ENCODE data around the gene CTNNA3.

The CTNNA3 gene

DNA sequence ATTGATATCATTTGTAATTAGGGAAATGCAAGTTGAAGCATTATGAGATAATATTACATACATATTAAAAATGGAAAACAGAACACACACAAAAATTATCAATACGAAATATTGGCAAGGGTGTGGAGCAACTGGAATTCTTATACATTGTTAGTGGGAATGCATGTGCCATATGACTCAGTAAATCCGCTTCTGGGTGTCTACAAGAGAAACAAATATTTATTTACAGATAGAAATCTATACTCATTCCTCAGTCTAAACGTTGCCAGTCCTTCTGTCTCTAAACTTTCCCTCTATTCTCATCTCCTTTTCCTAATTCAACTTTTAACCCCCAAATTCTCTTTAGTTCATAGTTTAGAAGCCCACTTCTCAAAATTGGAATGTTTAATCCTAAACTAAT, 940.5 kb downstream of the CTNNA3 start:
- no peak for DNase-seq (ENCODE audit: low read depth in 2 of 2)

DNA sequence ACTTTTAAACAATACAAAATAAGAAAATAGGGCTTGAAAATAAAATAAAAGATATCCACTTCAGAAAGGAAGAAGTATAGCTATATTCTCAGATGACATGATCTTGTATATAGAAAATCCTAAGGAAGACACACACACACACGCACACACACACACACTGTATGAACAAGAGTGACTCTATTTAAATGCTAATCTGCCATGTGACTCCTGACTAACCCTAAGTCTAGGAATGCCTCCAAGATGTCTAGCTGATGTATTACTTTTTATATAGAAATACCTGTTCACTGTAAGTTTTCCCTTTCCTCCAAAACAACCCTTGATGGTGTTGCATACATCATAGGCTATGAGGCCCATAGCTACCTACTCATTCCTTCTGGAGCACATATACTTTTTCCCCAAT, 943.3 kb downstream of the CTNNA3 start:
- no peak for DNase-seq (ENCODE audit: low read depth in 2 of 2)

DNA sequence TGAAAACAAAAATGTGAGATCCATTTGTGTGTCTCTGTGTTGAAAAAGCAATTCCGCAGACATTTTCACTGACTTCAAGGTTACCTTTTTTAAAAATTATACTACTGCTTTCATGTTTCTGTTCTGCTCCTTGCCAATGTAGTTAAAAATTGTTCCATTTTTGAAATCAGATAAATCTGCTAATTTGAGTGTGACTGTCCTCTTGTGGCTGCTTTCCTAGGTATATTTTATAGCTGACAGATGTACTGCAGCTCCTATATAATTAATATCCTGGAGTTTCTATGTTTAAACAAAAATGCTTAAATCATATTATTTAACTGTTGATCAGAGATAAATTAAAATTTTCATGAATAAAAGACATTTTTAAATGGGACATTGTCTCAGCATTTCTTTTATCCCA, 947.8 kb downstream of the CTNNA3 start:
- no peak for DNase-seq (ENCODE audit: low read depth in 2 of 2)

DNA sequence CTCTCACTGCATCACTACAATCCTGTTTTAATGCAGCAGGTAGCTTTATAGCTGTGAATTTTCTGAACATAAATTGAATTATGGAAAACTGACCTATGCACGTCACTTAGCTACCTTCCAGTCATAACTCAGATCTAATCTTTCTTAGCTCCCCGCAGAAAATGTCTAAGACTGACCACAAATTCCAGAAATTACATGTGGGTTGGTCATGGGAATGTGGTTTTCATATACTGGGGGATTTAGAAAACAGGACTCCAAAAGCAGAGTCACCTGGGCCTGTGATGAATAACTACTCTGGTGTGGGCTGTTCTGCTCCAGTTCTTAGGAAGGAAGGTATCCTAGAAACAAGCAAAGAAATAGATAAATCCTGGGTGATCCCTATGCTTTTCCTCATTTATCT, 948.5 kb downstream of the CTNNA3 start:
- DNase-seq (ENCODE audit: low read depth in 2 of 2): no peak

DNA sequence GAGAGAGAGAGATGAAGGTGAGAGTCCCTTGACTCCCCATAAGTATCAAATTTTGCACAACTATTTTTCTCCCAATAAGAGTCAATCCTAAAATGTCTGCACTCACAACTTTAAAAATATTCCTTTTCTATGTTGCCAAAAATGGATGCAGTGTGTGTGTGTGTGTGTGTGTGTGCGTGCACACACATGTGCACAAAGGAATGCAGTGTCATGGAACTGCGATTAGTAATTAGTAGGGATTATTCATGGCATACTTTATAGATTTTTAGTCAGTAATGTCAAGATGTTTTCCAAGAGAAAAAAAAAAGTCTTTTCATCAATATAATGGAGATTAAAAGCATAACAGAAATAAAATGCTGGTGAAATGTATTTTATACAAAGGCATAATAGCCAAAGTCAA, 949.3 kb downstream of the CTNNA3 start:
- DNase-seq (ENCODE audit: low read depth in 2 of 2): no peak

DNA sequence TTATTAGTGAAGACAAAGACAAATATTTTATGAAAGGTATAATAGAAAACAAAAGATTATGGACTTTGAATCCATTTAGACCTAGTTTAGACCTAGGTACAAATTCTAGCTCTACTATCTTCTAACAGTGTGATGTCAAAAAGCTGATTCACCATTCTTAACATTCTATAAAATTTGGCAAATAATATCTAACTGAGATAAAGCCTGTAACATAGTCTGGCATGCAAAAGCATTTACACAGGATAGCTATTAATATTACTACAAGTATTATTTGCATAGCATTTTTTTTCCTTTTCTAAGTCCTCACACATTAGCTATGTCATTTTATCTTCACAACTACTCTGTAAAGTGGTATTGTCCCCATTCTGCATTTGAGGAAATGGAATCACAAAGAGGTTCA, 949.7 kb downstream of the CTNNA3 start:
- no peak for DNase-seq (ENCODE audit: low read depth in 2 of 2)

DNA sequence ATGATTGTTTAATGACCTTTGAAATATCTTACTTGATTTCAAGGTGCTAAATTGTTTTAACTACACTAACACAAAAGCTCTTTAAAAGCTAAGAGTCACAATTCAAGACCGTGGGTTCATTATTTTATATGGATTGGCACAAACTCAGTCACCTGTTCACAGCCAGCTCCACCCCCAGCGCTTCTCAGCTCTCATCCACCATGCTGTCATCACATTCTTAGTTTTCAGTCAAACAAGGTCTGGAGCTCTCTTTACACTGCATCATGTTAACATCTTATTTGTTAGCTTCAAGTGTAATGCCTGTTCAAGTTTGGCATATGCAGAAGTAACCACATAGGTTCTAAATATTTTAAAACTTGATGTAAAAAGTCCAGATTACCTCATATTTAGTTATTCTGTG, 951.1 kb downstream of the CTNNA3 start:
- DNase-seq (ENCODE audit: low read depth in 2 of 2): no peak

DNA sequence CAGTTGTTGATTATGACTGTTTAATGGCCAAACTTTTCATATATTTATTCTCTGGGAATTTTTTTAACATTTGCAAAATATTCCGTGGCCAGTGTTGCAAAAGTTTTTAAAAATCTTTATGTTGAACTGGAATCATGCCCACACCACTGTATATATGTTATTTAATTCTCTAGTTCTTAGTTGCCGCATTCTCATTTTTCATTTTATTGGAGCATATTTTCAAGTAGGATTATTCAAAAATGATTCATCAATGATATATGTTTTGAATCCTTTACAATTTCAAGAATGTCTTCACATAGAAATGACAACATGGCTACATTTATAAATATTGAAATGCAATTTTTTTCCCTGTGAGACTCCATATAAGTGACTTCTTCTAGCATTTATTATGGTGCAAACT, 958.8 kb downstream of the CTNNA3 start:
- no peak for DNase-seq (ENCODE audit: low read depth in 2 of 2)

DNA sequence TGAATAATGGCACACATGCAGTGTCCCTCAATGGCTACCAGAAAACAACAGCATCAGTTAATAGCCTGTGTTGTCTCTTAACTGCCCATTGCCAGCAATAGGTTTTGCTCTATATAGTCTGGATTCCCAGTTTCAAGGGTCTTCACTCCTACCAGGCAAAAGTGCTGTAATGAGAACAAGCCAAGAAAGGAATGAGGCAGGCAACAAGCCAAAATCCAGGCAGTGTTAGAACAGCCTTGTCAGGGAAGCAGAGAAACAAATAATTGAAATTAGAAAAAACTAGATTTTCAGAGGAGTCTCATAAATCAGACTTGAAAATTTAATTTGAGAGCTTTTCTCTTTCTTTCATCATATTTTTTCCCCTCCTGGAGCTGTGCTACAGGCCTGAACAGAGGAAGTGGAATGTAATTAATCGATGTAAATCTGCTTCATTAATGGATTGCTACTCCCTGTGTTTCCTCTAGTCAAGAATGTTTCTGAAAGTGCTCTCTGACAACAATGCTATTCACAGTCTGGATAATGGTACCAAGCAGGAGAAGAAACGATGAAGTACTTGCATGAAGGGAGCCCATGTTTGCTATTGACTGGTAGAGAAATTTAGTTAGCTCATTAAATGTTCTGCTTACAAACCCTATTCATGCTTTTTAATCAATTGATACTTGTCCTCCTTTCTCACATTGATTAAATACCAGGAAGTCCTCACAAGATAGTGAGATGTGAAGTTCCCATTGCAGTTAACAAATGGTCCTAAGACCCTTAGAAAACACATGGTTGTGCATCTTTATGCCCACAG, 972.2 kb downstream of the CTNNA3 start:
- no peak for DNase-seq (ENCODE audit: low read depth in 2 of 2)

DNA sequence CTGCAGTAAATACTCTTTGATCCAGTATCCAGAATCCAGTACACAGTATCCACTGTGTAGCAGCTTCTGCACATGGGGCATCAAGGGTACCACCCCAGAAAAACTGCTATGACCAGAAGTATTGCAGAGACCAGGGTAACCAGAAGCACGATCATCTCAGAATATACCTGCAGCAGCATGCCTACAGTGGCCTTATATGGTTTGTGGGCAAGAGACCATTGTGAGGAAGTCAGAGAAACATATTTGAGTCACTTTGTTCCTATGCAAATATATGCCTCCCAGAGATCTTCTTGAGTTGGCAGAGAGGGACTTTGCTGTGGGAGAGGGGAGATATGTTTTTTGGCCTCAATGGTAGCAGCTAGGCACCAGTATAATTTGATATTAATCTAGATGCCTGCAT, 976.5 kb downstream of the CTNNA3 start:
- no peak for DNase-seq (ENCODE audit: low read depth in 2 of 2)

DNA sequence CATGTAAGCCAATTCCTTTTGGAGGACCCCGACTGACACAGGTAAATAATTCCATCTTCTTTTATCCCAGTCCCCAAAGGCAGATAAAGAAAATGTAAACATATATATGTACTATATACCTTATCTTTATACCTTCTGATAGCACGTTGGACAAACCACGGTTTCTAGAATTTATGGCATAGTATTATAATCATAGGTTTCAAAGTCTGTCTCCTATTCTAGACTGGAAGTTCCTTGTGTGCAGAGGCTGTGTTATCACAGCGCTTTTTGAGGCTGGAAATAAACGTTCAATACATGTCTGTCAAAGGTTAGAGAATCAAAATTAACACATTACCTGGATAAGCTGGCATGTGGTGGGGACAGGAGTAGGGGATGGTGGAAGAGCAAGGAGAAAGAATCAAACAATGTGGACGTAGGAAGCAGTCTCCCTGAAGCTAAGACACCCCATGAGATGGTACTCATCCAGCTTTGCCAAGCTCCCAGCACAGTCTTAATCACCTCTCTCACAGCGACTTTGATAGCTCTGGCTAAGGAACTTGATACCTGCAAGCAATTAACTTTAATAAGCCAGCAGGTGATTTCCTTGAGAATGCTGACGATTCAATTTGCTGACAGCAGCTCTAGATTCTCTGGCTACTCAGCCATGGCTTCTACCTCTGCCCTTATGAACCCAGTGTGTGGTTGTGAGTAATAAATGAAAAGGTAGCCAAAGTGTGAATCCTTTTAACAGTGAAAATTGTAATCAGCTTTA, 978.6 kb downstream of the CTNNA3 start:
- DNase-seq (ENCODE audit: low read depth in 2 of 2): no peak

DNA sequence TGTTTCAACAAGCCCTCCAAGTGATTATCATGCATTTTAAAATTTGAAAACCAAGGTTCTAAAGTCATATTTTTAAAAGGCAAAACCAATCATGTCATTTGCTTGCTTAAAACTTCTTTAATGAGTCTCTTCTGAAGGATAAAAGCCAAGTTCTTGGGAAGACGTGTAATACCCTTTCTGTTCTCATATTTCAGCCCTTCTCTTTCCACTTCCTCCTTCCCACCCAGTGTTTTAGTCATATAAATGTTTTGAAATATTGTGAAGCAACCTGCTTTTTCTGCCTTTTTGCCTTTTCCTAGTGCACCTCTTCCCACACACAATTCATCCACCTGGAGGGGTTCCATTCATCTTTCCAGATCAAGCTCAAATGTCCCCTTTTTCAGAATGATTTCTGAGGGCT, 981.3 kb downstream of the CTNNA3 start:
- DNase-seq (ENCODE audit: low read depth in 2 of 2): no peak

DNA sequence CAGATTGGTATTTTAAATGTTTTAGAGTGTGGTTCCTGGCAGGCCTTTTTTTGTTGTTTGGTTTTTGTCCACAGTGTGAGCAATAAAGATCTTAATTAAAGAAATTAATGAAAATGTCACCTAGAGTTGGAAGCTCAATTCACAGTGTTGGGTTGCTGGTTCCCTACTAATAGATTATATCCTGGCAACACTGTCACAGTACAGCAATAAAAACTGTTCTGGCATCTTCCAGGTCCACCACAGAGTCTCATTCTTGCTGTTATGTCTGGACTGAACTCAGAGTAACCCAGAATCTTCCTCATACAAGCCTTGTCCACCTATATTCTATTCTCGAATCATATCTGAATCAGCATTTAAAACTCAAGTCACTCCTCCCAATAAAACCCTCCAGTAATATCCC, 982.6 kb downstream of the CTNNA3 start:
- DNase-seq (ENCODE audit: low read depth in 2 of 2): no peak

DNA sequence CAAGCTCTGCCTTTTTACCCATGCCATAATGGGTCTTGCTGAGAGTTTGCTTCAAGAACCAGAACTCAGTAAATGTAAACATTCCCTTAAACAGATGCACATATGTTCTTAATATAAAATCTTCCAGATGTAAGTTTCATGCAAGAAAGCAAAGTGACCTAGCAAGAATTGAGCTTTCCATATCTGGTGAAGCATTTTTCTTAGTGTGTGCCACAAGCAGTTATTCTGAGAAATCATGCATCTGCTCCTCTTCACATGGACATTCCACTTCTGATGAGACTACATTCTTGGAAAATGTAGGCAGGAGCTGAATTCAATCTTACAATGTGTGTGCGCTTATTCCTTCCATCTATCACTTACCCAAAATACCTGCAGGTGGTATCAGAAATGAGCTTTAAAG, 997.9 kb downstream of the CTNNA3 start:
- DNase-seq (ENCODE audit: low read depth in 2 of 2): no peak

DNA sequence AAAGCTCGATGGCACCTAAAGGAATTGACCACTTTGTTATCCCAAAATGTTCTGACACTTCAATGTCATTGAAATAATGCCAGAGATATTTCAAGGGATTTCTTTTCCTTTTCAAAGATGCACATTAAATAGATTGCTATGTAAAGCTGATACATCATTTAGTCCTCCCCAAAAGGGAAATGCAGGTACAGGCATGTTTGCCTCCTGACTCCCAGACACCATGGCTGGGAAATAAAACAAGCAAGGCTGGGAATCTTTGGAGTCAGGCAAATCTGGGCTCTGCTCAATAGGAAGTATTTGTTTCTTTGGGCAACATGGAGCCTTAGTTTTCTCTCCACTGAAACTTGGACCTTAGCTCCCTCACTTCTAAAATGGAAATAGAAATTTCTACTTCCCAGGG, 1000.9 kb downstream of the CTNNA3 start:
- no peak for DNase-seq (ENCODE audit: low read depth in 2 of 2)

DNA sequence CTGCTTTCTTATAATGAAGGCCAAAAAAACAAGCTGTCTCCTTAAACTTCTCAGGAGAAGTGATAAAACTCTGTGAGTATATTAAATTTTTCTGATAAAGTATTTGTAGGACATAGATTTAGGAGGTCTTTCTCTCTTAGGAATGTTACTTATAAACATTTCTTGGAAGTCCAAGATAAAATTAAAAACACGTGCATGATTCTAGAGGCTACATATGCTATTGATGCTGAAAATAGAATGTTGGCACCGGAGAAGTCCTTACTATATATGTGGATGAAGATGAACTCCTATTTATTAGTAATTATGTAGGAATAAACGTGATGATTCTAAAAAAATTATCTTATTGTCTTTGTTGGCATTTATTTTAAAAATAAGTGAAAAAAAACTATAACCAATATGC, 1011.4 kb downstream of the CTNNA3 start:
- no peak for DNase-seq (ENCODE audit: low read depth in 2 of 2)

DNA sequence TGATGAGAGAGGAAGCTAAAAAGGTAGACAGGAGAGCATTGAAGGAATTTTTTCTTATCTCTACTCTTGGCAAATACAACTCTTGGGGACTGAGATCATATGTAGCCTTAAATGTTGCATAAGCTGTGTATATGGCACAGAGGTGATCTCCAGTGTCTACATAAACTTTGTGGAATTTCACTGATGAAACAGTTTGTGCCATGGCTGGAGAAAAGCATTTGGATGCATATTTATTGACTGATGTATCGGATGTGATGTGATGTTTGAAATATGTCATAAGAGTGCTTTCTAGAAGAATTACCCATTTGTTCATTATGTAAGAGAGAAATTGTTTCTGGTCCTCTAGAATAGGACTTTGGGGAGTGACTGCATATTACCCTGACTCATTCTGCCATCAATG, 1015.1 kb downstream of the CTNNA3 start:
- no peak for DNase-seq (ENCODE audit: low read depth in 2 of 2)

DNA sequence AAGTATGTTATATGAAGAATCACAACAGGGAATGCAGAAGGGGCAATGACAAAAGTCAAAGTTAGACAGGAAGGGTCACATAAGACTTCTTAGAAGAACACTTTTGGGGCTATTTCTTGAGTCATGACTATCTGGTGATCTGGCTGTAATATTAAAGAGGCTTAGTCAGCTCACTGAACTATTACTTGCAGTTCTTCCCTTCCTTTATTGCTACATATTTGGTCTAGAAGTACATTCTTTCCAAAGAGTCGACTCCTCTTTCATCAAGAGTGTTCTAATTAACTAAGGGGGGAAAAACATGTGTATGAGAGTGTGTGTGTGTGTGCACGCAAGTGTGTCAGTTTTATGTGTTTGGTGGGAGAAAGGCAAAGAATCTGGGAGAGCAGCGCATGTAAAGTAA, 1017.5 kb downstream of the CTNNA3 start:
- no peak for DNase-seq (ENCODE audit: low read depth in 2 of 2)

DNA sequence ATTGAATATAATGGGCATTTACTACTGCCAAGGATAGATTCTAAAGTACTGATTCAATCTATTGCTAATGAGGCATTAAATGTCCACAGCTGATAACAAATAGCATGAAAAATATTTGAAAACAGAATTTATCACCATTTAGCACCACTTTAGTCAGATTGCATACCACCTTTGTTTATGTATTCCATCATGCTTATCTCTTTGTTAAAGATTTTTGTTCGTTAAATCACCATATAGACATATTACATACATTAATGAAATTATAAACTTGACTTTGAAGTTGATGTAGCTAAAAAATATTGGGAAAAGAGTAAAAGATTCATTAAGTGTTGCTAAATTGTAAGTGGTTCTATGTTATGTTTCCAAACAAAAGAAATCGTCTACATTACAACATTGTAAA, 1022.9 kb downstream of the CTNNA3 start:
- DNase-seq (ENCODE audit: low read depth in 2 of 2): no peak

DNA sequence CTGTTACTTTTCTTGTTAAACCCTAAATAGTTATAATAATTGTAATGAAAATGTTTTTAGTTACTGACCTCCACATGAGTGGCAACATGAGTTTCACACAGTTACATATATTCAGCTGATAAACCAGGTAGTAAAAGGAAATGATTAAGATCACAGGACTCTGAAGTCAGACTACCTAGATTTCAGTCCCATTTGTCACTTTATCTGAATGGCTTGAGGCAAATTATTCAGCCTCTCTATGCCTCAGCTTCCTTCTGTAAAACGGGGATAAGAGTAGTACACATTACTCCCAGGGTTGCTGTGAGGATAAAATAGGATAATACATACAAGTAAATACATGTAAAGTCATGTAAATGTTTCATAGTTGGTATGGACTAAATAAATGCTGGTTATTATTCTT, 1024.4 kb downstream of the CTNNA3 start:
- DNase-seq (ENCODE audit: low read depth in 2 of 2): no peak

DNA sequence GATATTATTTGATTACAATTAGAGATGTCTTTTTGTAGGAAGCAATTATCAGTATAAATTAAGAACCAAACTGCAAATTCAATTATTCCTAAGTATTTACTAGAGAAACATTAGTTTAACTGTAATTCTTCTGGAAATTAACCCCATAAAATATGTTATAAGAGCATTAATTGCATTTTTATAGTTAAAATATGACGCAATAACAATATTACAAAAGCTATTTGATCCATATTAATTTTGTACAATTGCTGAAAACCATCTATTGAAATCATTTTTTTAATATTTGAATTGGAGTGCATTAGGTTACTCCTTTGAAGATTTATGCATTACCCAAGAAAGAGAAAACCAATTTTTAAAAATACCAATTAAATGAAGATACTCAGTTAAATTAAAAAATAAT, 1024.9 kb downstream of the CTNNA3 start:
- DNase-seq (ENCODE audit: low read depth in 2 of 2): no peak

DNA sequence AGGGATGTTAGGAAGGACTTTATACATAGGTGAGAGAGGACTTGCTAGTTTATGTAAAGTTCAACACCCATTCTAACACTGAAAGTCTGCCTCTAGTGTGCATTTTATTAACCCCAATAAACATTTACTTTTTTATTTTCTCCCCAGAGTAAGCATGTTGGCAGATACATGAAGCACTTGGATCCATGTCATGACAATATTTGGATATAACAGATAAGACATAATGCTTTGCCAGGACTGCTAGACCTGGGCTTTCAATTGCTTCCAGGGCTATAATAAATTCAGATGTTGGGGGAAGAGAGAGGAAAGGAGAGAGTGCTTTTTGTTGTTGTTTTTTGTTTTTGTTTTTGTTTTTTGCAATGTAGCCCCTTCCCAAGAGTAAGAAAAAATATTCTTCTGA, 1039.5 kb downstream of the CTNNA3 start:
- DNase-seq (ENCODE audit: low read depth in 2 of 2): no peak

DNA sequence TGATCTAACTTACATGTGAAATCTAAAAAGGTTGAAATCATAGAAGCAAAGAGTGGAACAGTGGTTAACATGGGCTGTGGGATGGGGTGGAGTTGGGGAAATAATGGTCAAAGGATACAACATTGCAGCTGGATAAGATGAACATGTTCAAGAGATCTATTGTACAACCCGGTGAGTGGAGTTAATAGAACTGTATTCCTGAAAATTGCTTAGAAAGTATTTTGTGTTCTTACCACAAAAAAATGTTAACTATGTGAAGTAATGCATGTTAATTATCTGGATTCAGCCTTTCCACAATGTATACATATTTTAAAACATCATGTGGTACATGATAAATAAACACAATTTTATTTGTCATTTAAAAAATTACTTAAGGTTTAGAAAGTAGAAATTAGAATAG, 1041.1 kb downstream of the CTNNA3 start:
- DNase-seq (ENCODE audit: low read depth in 2 of 2): no peak

All from stimulated activated CD8-positive, alpha-beta memory T cell treated with anti-CD3 and anti-CD28 coated beads, Interleukin-7, amount 100 ng/mL, for 1 hour (primary cell).